Neural progenitor cell (in vitro differentiated cells): ENCODE data around the gene TAGLN. TPM values are rescaled to one million over a fixed set of nuclear protein-coding genes. Genes with fewer than 3 reads are reported as not detected.
A peak's percentile ranks its signal among the peaks of the same experiment; 100 is the strongest.

Experiments
- DNase-seq: peaks from one replicate; pipeline ENCODE4 v3.0.0-alpha.2; 2016; ENCODE audit warnings: low spot score
- H2AFZ ChIP-seq: fragments of 200-600 bp; sonication (generic); replicated peaks from 2 replicates; pipeline ENCODE4 v1.6.1; 2016; ENCODE audit warnings: antibody characterized with exemption
- H3F3A ChIP-seq: fragments of 200-600 bp; sonication (generic); 2 replicates; pipeline ENCODE4 v1.6.1; 2016; ENCODE audit warnings: antibody characterized with exemption, low read depth
- H3K27ac ChIP-seq: fragments of 200-600 bp; sonication (generic); 2 replicates; pipeline ENCODE4 v1.5.1; 2016; ENCODE audit warnings: mild to moderate bottlenecking
- H3K27me3 ChIP-seq: fragments of 200-600 bp; sonication (generic); 2 replicates; pipeline ENCODE4 v1.6.1; 2016; ENCODE audit warnings: mild to moderate bottlenecking, moderate library complexity
- H3K36me3 ChIP-seq: fragments of 200-600 bp; sonication (generic); 2 replicates; pipeline ENCODE4 v1.5.1; 2016
- H3K4me1 ChIP-seq: fragments of 200-600 bp; sonication (generic); 2 replicates; pipeline ENCODE4 v1.6.1; 2016; ENCODE audit warnings: mixed run types
- H3K4me2 ChIP-seq: fragments of 200-600 bp; sonication (generic); 2 replicates; pipeline ENCODE4 v1.6.1; 2016
- H3K4me3 ChIP-seq: fragments of 200-600 bp; sonication (generic); 2 replicates; pipeline ENCODE4 v1.5.1; 2016
- H3K79me2 ChIP-seq: fragments of 200-600 bp; sonication (generic); 2 replicates; pipeline ENCODE4 v1.6.1; 2016; ENCODE audit warnings: low read depth
- H3K9ac ChIP-seq: fragments of 200-600 bp; sonication (generic); 2 replicates; pipeline ENCODE4 v1.6.1; 2016
- H3K9me3 ChIP-seq: fragments of 200-600 bp; sonication (generic); 2 replicates; pipeline ENCODE4 v1.5.1; 2016; ENCODE audit warnings: low read depth
- H4K20me1 ChIP-seq: fragments of 200-600 bp; sonication (generic); 2 replicates; pipeline ENCODE4 v1.6.1; 2016; ENCODE audit warnings: low read depth
- H3K27ac Mint-ChIP-seq: 3 replicates; pipeline ENCODE4 v1.8.0; 2021; ENCODE audit warnings: mixed read lengths
- H3K27me3 Mint-ChIP-seq: 2 replicates; pipeline ENCODE4 v1.8.0; 2022; ENCODE audit warnings: low read depth, mild to moderate bottlenecking, inconsistent platforms, moderate library complexity, mixed read lengths; ENCODE audit not compliant: insufficient read depth
- H3K36me3 Mint-ChIP-seq: 3 replicates; pipeline ENCODE4 v1.8.0; 2021; ENCODE audit warnings: mixed read lengths
- H3K4me1 Mint-ChIP-seq: 3 replicates; pipeline ENCODE4 v1.8.0; 2021; ENCODE audit warnings: mixed read lengths
- H3K4me3 Mint-ChIP-seq: 3 replicates; pipeline ENCODE4 v1.8.0; 2021; ENCODE audit warnings: mild to moderate bottlenecking, moderate library complexity, mixed read lengths
- H3K9me3 Mint-ChIP-seq: 3 replicates; pipeline ENCODE4 v1.8.0; 2020; ENCODE audit warnings: mixed read lengths
- CTCF ChIP-seq: fragments of 200-600 bp; sonication (generic); IDR thresholded peaks from 2 replicates; pipeline ENCODE4 v1.5.1; 2017; ENCODE audit warnings: antibody characterized with exemption, mild to moderate bottlenecking
- EZH2 ChIP-seq: fragments of 200-600 bp; sonication (generic); IDR thresholded peaks from 2 replicates; pipeline ENCODE4 v1.6.1; 2017; ENCODE audit warnings: antibody characterized with exemption, mild to moderate bottlenecking, moderate library complexity
- EZH2phosphoT487 ChIP-seq: fragments of 200-600 bp; sonication (generic); IDR thresholded peaks from 2 replicates; pipeline ENCODE4 v1.6.1; 2017; ENCODE audit warnings: antibody characterized with exemption
- total RNA-seq: library from RNA; depleted of rRNA; stranded (reverse); fragments of >200 nt; gene quantifications from 2 replicates; pipeline ENCODE4 v1.2.3, GENCODE V29; 2015; ENCODE audit warnings: low replicate concordance

Gene TAGLN
- total RNA-seq, 1 donor from 2014 or later: 24.5 TPM

GRCh38 chr11:117202386-117203068 lies 3.4 kb downstream of the TAGLN start:
- no peak overlapping the region for H3K9ac ChIP-seq
- Mint-ChIP-seq H3K4me1 (peaks cover 36% of the 10 kb centered on the region), H3K27ac (no peak overlapping the region)

GRCh38 chr11:117203069-117203407 lies 3.9 kb downstream of the TAGLN start:
- H3K4me1 Mint-ChIP-seq: peaks cover 31% of the 10 kb centered on the region
- no peaks in the 10 kb centered on the region for H3K9me3 ChIP-seq
- no peak for DNase-seq
- TF ChIP-seq EZH2 (no peak), CTCF (no peak), EZH2phosphoT487 (no peak)
- H4K20me1 ChIP-seq: no peaks in the 10 kb centered on the region
- no peaks in the 10 kb centered on the region for H3K36me3 ChIP-seq
- H3K4me1 ChIP-seq: peaks cover 21% of the 10 kb centered on the region
- H3K4me3 Mint-ChIP-seq: no peak overlapping the region
- no peaks in the 10 kb centered on the region for H3K79me2 ChIP-seq
- H3K4me2 ChIP-seq: no peak overlapping the region
- no peak overlapping the region for H3K9ac ChIP-seq
- peaks cover 15% of the 10 kb centered on the region for H3K36me3 Mint-ChIP-seq
- no peak overlapping the region for H3K27ac Mint-ChIP-seq
- H3K27ac ChIP-seq: no peak overlapping the region
- H2AFZ ChIP-seq: no peak overlapping the region
- H3F3A ChIP-seq: peaks cover 17% of the 10 kb centered on the region
- no peaks in the 10 kb centered on the region for H3K9me3 Mint-ChIP-seq
- no peaks in the 10 kb centered on the region for H3K27me3 Mint-ChIP-seq
- H3K27me3 ChIP-seq: no peaks in the 10 kb centered on the region
- no peak overlapping the region for H3K4me3 ChIP-seq

More at GRCh38 chr11:117202386-117203068, 3.4 kb downstream of the TAGLN start:
- Mint-ChIP-seq H3K36me3 (peaks cover 15% of the 10 kb centered on the region), H3K27me3 (no peaks in the 10 kb centered on the region), H3K9me3 (no peaks in the 10 kb centered on the region), H3K4me3 (no peak overlapping the region)
- Histone ChIP-seq H4K20me1 (no peaks in the 10 kb centered on the region), H3K27me3 (no peaks in the 10 kb centered on the region), H3F3A (peaks cover 21% of the 10 kb centered on the region), H3K79me2 (no peaks in the 10 kb centered on the region), H3K9me3 (no peaks in the 10 kb centered on the region), H3K27ac (no peak overlapping the region), H3K36me3 (no peaks in the 10 kb centered on the region), H3K4me1 (peaks cover 26% of the 10 kb centered on the region), H3K4me3 (no peak overlapping the region), H3K4me2 (no peak overlapping the region), H2AFZ (no peak overlapping the region)
- DNase-seq: no peak
- TF ChIP-seq CTCF (no peak), EZH2 (no peak), EZH2phosphoT487 (no peak)

- no peak overlapping the region for H3K27ac ChIP-seq
These were observed 5.3 kb downstream of the TAGLN start for GRCh38 chr11:117204283-117205080.

More at GRCh38 chr11:117204283-117205080, 5.3 kb downstream of the TAGLN start:
- Mint-ChIP-seq H3K4me1 (peaks cover 20% of the 10 kb centered on the region), H3K36me3 (peaks cover 15% of the 10 kb centered on the region), H3K27me3 (peaks cover 2% of the 10 kb centered on the region), H3K27ac (peak overlapping the region; percentile 5), H3K9me3 (no peaks in the 10 kb centered on the region), H3K4me3 (peak overlapping the region; percentile 30)
- no peak for TF ChIP-seq CTCF
- TF ChIP-seq EZH2: no peak
- TF ChIP-seq EZH2phosphoT487: no peak
- Histone ChIP-seq H3F3A (peaks cover 4% of the 10 kb centered on the region), H2AFZ (no peak overlapping the region), H3K36me3 (no peaks in the 10 kb centered on the region), H3K79me2 (no peaks in the 10 kb centered on the region), H3K4me3 (no peak overlapping the region), H3K9me3 (no peaks in the 10 kb centered on the region), H3K4me2 (no peak overlapping the region), H3K9ac (no peak overlapping the region), H3K27me3 (no peaks in the 10 kb centered on the region), H4K20me1 (no peaks in the 10 kb centered on the region), H3K4me1 (peaks cover 10% of the 10 kb centered on the region)
- no peak for DNase-seq
